Neural progenitor cell (in vitro differentiated cells): Measurements from ENCODE around the gene FAM9C. TPM values are rescaled to one million over a fixed set of nuclear protein-coding genes. Genes with fewer than 3 reads are reported as not detected.

Experiments
- DNase-seq: peaks from one replicate; pipeline ENCODE4 v3.0.0-alpha.2; 2016; ENCODE audit warnings: low spot score
- H2AFZ ChIP-seq: fragments of 200-600 bp; sonication (generic); replicated peaks from 2 replicates; pipeline ENCODE4 v1.6.1; 2016; ENCODE audit warnings: antibody characterized with exemption
- H3F3A ChIP-seq: fragments of 200-600 bp; sonication (generic); 2 replicates; pipeline ENCODE4 v1.6.1; 2016; ENCODE audit warnings: antibody characterized with exemption, low read depth
- H3K27ac ChIP-seq: fragments of 200-600 bp; sonication (generic); 2 replicates; pipeline ENCODE4 v1.5.1; 2016; ENCODE audit warnings: mild to moderate bottlenecking
- H3K27me3 ChIP-seq: fragments of 200-600 bp; sonication (generic); 2 replicates; pipeline ENCODE4 v1.6.1; 2016; ENCODE audit warnings: mild to moderate bottlenecking, moderate library complexity
- H3K36me3 ChIP-seq: fragments of 200-600 bp; sonication (generic); 2 replicates; pipeline ENCODE4 v1.5.1; 2016
- H3K4me1 ChIP-seq: fragments of 200-600 bp; sonication (generic); 2 replicates; pipeline ENCODE4 v1.6.1; 2016; ENCODE audit warnings: mixed run types
- H3K4me2 ChIP-seq: fragments of 200-600 bp; sonication (generic); 2 replicates; pipeline ENCODE4 v1.6.1; 2016
- H3K4me3 ChIP-seq: fragments of 200-600 bp; sonication (generic); 2 replicates; pipeline ENCODE4 v1.5.1; 2016
- H3K79me2 ChIP-seq: fragments of 200-600 bp; sonication (generic); 2 replicates; pipeline ENCODE4 v1.6.1; 2016; ENCODE audit warnings: low read depth
- H3K9ac ChIP-seq: fragments of 200-600 bp; sonication (generic); 2 replicates; pipeline ENCODE4 v1.6.1; 2016
- H3K9me3 ChIP-seq: fragments of 200-600 bp; sonication (generic); 2 replicates; pipeline ENCODE4 v1.5.1; 2016; ENCODE audit warnings: low read depth
- H4K20me1 ChIP-seq: fragments of 200-600 bp; sonication (generic); 2 replicates; pipeline ENCODE4 v1.6.1; 2016; ENCODE audit warnings: low read depth
- H3K27ac Mint-ChIP-seq: 3 replicates; pipeline ENCODE4 v1.8.0; 2021; ENCODE audit warnings: mixed read lengths
- H3K27me3 Mint-ChIP-seq: 2 replicates; pipeline ENCODE4 v1.8.0; 2022; ENCODE audit warnings: low read depth, mild to moderate bottlenecking, inconsistent platforms, moderate library complexity, mixed read lengths; ENCODE audit not compliant: insufficient read depth
- H3K36me3 Mint-ChIP-seq: 3 replicates; pipeline ENCODE4 v1.8.0; 2021; ENCODE audit warnings: mixed read lengths
- H3K4me1 Mint-ChIP-seq: 3 replicates; pipeline ENCODE4 v1.8.0; 2021; ENCODE audit warnings: mixed read lengths
- H3K4me3 Mint-ChIP-seq: 3 replicates; pipeline ENCODE4 v1.8.0; 2021; ENCODE audit warnings: mild to moderate bottlenecking, moderate library complexity, mixed read lengths
- H3K9me3 Mint-ChIP-seq: 3 replicates; pipeline ENCODE4 v1.8.0; 2020; ENCODE audit warnings: mixed read lengths
- CTCF ChIP-seq: fragments of 200-600 bp; sonication (generic); IDR thresholded peaks from 2 replicates; pipeline ENCODE4 v1.5.1; 2017; ENCODE audit warnings: antibody characterized with exemption, mild to moderate bottlenecking
- EZH2 ChIP-seq: fragments of 200-600 bp; sonication (generic); IDR thresholded peaks from 2 replicates; pipeline ENCODE4 v1.6.1; 2017; ENCODE audit warnings: antibody characterized with exemption, mild to moderate bottlenecking, moderate library complexity
- EZH2phosphoT487 ChIP-seq: fragments of 200-600 bp; sonication (generic); IDR thresholded peaks from 2 replicates; pipeline ENCODE4 v1.6.1; 2017; ENCODE audit warnings: antibody characterized with exemption
- total RNA-seq: library from RNA; depleted of rRNA; stranded (reverse); fragments of >200 nt; gene quantifications from 2 replicates; pipeline ENCODE4 v1.2.3, GENCODE V29; 2015; ENCODE audit warnings: low replicate concordance

The FAM9C gene
- total RNA-seq, 1 donor from 2014 or later = not detected

GRCh38 chrX:12997906-12998687 is 46.3 kb downstream of the FAM9C start:
- H3K9ac ChIP-seq = no peak overlapping the region
- Mint-ChIP-seq H3K9me3 (peaks cover 5% of the 10 kb centered on the region), H3K36me3 (no peaks in the 10 kb centered on the region), H3K27ac (peak overlapping the region; percentile 91), H3K27me3 (no peaks in the 10 kb centered on the region), H3K4me1 (peaks cover 27% of the 10 kb centered on the region), H3K4me3 (no peak overlapping the region)
- no peaks in the 10 kb centered on the region for H3K9me3 ChIP-seq
- no peaks in the 10 kb centered on the region for H3K79me2 ChIP-seq
- H3K4me3 ChIP-seq = no peak overlapping the region
- H3F3A ChIP-seq = no peaks in the 10 kb centered on the region
- no peaks in the 10 kb centered on the region for H3K27me3 ChIP-seq
- TF ChIP-seq CTCF (no peak), EZH2 (no peak), EZH2phosphoT487 (no peak)
- H3K4me2 ChIP-seq = peak overlapping the region; percentile 45
- H3K36me3 ChIP-seq = no peaks in the 10 kb centered on the region
- peaks cover 20% of the 10 kb centered on the region for H3K4me1 ChIP-seq
- peak; percentile 64 for DNase-seq
- H3K27ac ChIP-seq = no peak overlapping the region
- H2AFZ ChIP-seq = peak overlapping the region; percentile 90
- no peaks in the 10 kb centered on the region for H4K20me1 ChIP-seq

- Mint-ChIP-seq H3K9me3 (peaks cover 3% of the 10 kb centered on the region), H3K4me1 (peaks cover 27% of the 10 kb centered on the region), H3K4me3 (no peak overlapping the region), H3K27ac (no peak overlapping the region), H3K27me3 (no peaks in the 10 kb centered on the region), H3K36me3 (no peaks in the 10 kb centered on the region)
- no peak for DNase-seq
- H4K20me1 ChIP-seq = no peaks in the 10 kb centered on the region
- H3K9ac ChIP-seq = no peak overlapping the region
- no peaks in the 10 kb centered on the region for H3F3A ChIP-seq
- no peak overlapping the region for H2AFZ ChIP-seq
- H3K9me3 ChIP-seq = no peaks in the 10 kb centered on the region
- H3K79me2 ChIP-seq = no peaks in the 10 kb centered on the region
- TF ChIP-seq CTCF = no peak
- no peak for TF ChIP-seq EZH2
- TF ChIP-seq EZH2phosphoT487 = no peak
- H3K4me1 ChIP-seq = peaks cover 20% of the 10 kb centered on the region
- H3K4me3 ChIP-seq = no peak overlapping the region
- no peak overlapping the region for H3K27ac ChIP-seq
- no peak overlapping the region for H3K4me2 ChIP-seq
- H3K27me3 ChIP-seq = no peaks in the 10 kb centered on the region
- H3K36me3 ChIP-seq = no peaks in the 10 kb centered on the region
Measured at GRCh38 chrX:12996934-12997435, 47.4 kb downstream of the FAM9C start.

GRCh38 chrX:12994321-12994720 is 50.1 kb downstream of the FAM9C start:
- H3K4me2 ChIP-seq = no peak overlapping the region
- H3K9me3 ChIP-seq = no peaks in the 10 kb centered on the region
- H3K79me2 ChIP-seq = no peaks in the 10 kb centered on the region
- peaks cover 3% of the 10 kb centered on the region for H3K9me3 Mint-ChIP-seq
- H3K4me3 ChIP-seq = no peak overlapping the region
- no peaks in the 10 kb centered on the region for H3K27me3 ChIP-seq
- no peak for TF ChIP-seq CTCF
- TF ChIP-seq EZH2phosphoT487 = no peak
- no peak for TF ChIP-seq EZH2
- H3K27ac ChIP-seq = no peak overlapping the region
- H3K27ac Mint-ChIP-seq = no peak overlapping the region
- no peaks in the 10 kb centered on the region for H3F3A ChIP-seq
- H3K4me1 Mint-ChIP-seq = peaks cover 13% of the 10 kb centered on the region
- H3K9ac ChIP-seq = no peak overlapping the region
- no peaks in the 10 kb centered on the region for H3K36me3 Mint-ChIP-seq
- DNase-seq = no peak
- no peak overlapping the region for H3K4me3 Mint-ChIP-seq
- no peaks in the 10 kb centered on the region for H3K36me3 ChIP-seq
- peaks cover 2% of the 10 kb centered on the region for H3K27me3 Mint-ChIP-seq
- H3K4me1 ChIP-seq = peaks cover 17% of the 10 kb centered on the region
- H4K20me1 ChIP-seq = no peaks in the 10 kb centered on the region
- no peak overlapping the region for H2AFZ ChIP-seq
